Kidney (tissue), 14 donors: ENCODE measurements around the gene MON1A. TPM values are rescaled to one million over a fixed set of nuclear protein-coding genes. Genes with fewer than 3 reads are reported as not detected.
"Not testable (repeated sequence)": the region's sequence is repeated elsewhere in the genome, so short reads cannot be mapped to it uniquely, and the experiment has no call there.

Experiments
- DNase-seq, 5 donors: peaks; one replicate each; pipeline ENCODE4 v3.0.0-alpha.2; 2013 to 2020
- FAIRE-seq: peaks from 2 replicates; lab custom pipeline; 2012; peaks lifted over from hg19 to GRCh38; lab: Jason Lieb, UNC
- H3K27ac ChIP-seq, 2 donors: one replicate each; pipeline ENCODE4 v1.7.0; 2013; ENCODE audit warnings: low read depth in 2 of 2, low read length in 2 of 2, inconsistent platforms in 1 of 2
- H3K27me3 ChIP-seq: one replicate; pipeline ENCODE4 v1.7.1; 2013; ENCODE audit warnings: low read length, inconsistent platforms; ENCODE audit not compliant: control insufficient read depth, insufficient read depth
- H3K36me3 ChIP-seq, 3 donors: one replicate each; pipeline versions ENCODE4 v1.7.0 to v1.7.1; 2013; ENCODE audit warnings: low read length in 3 of 3, control low read depth in 1 of 3, inconsistent platforms in 1 of 3; ENCODE audit not compliant: insufficient read depth in 3 of 3, control insufficient read depth in 2 of 3
- H3K4me1 ChIP-seq, 3 donors: one replicate each; pipeline versions ENCODE4 v1.7.0 to v1.7.1; 2013; ENCODE audit warnings: low read length in 3 of 3, inconsistent platforms in 1 of 3, low read depth in 1 of 3; ENCODE audit not compliant: control insufficient read depth in 2 of 3, insufficient read depth in 2 of 3
- H3K4me3 ChIP-seq, 3 donors: one replicate each; pipeline versions ENCODE4 v1.7.0 to v1.8.1; 2013; ENCODE audit warnings: low read length in 3 of 3, control low read depth in 1 of 3, inconsistent platforms in 1 of 3
- H3K9ac ChIP-seq, 3 donors: one replicate each; pipeline versions ENCODE4 v1.7.0 to v1.7.1; 2013; ENCODE audit warnings: low read length in 3 of 3, control low read depth in 1 of 3, inconsistent platforms in 1 of 3
- H3K9me3 ChIP-seq, 3 donors: one replicate each; pipeline versions ENCODE4 v1.7.0 to v1.7.1; 2013; ENCODE audit warnings: low read length in 3 of 3, control low read depth in 1 of 3, inconsistent platforms in 1 of 3; ENCODE audit not compliant: control insufficient read depth in 2 of 3, insufficient read depth in 1 of 3
- CTCF ChIP-seq: IDR thresholded peaks from 3 replicates; pipeline ENCODE4 v1.5.1; 2012; ENCODE audit warnings: mild to moderate bottlenecking, moderate library complexity, borderline replicate concordance; ENCODE audit not compliant: insufficient read depth; ENCODE audit errors: extremely low read depth
- intact Hi-C: fragments of 100-400 bp; cut with DNase I; formaldehyde crosslinking; loops from one replicate; pipeline ENCODE4 v1.11.1; 2022
- polyA plus RNA-seq: library from polyadenylated mRNA; stranded (reverse); fragments of 350-450 nt; fragmentation: Illumina TruSeq; extraction: RNeasy Lipid Tissue Mini Kit (QIAGEN cat#74804); gene quantifications from one replicate; pipeline ENCODE4 v1.2.3, GENCODE V29; 2014; ENCODE audit warnings: low read depth, low replicate concordance; ENCODE audit not compliant: insufficient read depth
- total RNA-seq: library from RNA; stranded (reverse); fragmentation: NEBNext Ultra II Directional; extraction: Animal tissue kit (Norgen Biotek cat#: 25700); gene quantifications from one replicate; pipeline ENCODE4 v1.2.1, GENCODE V29; 2021
- donor health status: control.
- donor health status: control.
- donor health status: control.
- donor health status: control.
- donor health status: control.
- donor health status: DM: yes; HTN: yes; CAD: no.
- donor health status: Normal renal cell carcinoma (clear cell type).

Gene MON1A
- total and polyA plus RNA-seq, 2 donors from 2014 or later = 7.4 to 16.4 TPM

DNA sequence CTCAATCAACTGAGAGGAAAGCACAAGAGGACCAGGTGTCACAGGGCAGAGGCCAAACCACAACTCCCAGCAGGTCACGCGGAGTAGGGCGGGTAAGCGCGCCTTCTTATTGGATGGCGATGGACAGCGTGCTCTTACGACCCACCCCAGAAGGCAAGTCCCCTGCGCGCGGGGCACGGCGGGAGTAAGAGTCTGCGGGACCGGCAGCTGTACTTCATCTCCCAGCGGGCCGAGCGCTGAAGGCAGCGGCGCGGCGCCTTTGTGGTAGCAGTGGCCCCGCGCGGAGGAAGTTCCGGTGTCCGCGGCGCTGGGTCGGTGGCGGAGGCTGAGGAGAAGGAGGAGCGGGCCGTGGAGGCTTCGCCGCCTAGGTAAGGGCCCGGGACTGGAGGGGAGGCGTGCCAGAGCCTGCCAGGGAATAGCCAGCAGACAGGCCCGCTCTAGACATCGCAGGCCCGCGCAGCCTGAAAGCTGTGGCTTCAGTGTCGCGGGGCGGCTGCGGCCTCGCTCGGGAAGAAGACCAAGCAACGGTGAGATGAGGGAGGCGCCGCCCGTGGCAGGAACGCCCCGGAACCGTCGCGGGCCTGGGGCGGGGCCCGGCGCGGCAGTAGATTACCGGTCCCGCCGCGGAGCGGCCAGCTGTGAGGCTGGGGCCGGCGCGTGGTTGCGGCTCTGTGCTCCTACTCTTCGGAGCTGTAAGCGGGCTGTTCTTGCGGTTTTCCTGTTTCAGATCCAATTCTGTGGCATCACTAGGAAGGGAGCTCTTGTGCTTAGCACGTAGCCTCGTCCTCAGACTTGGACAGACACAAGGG lies 10.5 kb upstream of the MON1A start, which contains the start of gene RBM6:
RBM6 (plus strand) TSS at position 293 of the 809 bp plus-strand sequence. CDS start 22,492 bp downstream, outside the sequence.
- Histone ChIP-seq H3K27me3 (no peaks in the 10 kb centered on the region), H3K4me3 (peak within 1 kb of the TSS; percentile 71 to 90 (median 89)), H3K36me3 (no peaks in the 10 kb centered on the region), H3K4me1 (peaks cover 0 to 13% (median 2%) of the 10 kb centered on the region in 3 donors), H3K9me3 (no peaks in the 10 kb centered on the region), H3K9ac (peak within 1 kb of the TSS; percentile 77 to 93 (median 89)), H3K27ac (peak within 1 kb of the TSS; percentile 92 to 97)
- peak; percentile 97 to 99 (median 99) for DNase-seq
- intact Hi-C loops = no loop called here
- no peak for TF ChIP-seq CTCF
- no peak for FAIRE-seq

DNA sequence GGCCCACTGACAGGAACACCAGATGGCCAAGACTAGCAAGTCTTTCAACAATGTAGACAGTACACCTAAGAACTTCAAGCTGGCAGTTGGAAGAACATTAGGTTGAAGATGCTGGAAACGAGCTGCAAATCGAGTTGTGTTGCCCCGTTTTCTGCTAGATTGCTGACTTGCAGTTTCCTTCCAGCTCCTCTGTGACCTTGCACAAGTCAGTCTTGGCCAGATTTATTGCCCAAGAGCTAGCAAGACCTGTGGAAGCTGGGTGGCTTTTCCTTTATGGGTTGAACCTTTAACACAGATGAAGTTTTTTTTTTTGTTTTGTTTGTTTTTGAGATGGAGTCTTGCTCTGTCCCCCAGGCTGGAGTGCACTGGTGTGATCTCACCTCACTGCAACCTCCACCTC lies 7.5 kb upstream of the MON1A start:
- FAIRE-seq (no peak), DNase-seq (peak in 2 of 5 donors; percentile 8 to 17)
- intact Hi-C loops = no loop called here
- Histone ChIP-seq H3K9me3 (no peaks in the 10 kb centered on the region), H3K4me1 (peaks cover 0 to 8% (median 2%) of the 10 kb centered on the region in 3 donors), H3K27me3 (no peaks in the 10 kb centered on the region), H3K4me3 (no peak overlapping the region), H3K36me3 (no peaks in the 10 kb centered on the region), H3K27ac (no peak overlapping the region), H3K9ac (no peak overlapping the region)
- TF ChIP-seq CTCF = no peak

- H3K4me3 ChIP-seq, FAIRE-seq, H3K27me3 ChIP-seq, intact Hi-C loops, H3K9me3 ChIP-seq, DNase-seq, H3K36me3 ChIP-seq, H3K9ac ChIP-seq, H3K27ac ChIP-seq: not testable (repeated sequence)
- H3K4me1 ChIP-seq = peaks cover 3 to 14% (median 8%) of the 10 kb centered on the region in 3 donors
Measured at GRCh38 chr3:49932281-49932680, 2.7 kb upstream of the MON1A start.

DNA sequence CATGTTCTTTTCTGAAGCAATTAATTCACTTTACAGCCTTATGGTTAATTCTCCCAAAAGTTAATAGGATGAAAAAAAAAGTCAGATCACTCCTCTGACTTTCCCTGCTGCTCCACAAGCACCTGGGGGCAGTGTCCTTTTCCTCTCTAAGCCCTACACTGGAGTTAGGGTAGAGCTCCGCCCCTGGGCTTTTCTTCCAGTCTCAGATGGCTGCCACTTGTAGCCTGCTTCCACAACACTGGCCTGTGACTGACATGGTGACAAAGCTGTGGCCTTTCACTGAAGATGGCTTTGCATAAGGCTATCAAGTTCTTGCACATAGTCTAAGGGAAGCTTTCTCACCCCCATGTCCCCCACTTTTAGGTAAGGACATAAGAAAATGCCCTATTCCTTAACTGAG lies 1.3 kb upstream of the MON1A start:
- intact Hi-C loops = no loop called here
- H3K36me3 ChIP-seq = no peaks in the 10 kb centered on the region
- FAIRE-seq (no peak), DNase-seq (peak; percentile 53 to 88 (median 68))
- peaks cover 3 to 14% (median 8%) of the 10 kb centered on the region in 3 donors for H3K4me1 ChIP-seq
- H3K4me3 ChIP-seq = no peak overlapping the region
- no peaks in the 10 kb centered on the region for H3K9me3 ChIP-seq
- peak overlapping the region in 1 of 3 donors; percentile 7 for H3K9ac ChIP-seq
- no peak overlapping the region for H3K27ac ChIP-seq
- TF ChIP-seq CTCF = no peak
- no peaks in the 10 kb centered on the region for H3K27me3 ChIP-seq
